NCI-H2196 (cell line): ENCODE measurements around the gene DNAH3.
"Not testable (repeated sequence)": the region's sequence is repeated elsewhere in the genome, so short reads cannot be mapped to it uniquely, and the experiment has no call there.

Source experiments
- DNase-seq: peaks from one replicate; lab custom pipeline; 2025; ENCODE audit not compliant: unreplicated experiment; lab: John Stamatoyannopoulos, UW

Gene DNAH3

DNA sequence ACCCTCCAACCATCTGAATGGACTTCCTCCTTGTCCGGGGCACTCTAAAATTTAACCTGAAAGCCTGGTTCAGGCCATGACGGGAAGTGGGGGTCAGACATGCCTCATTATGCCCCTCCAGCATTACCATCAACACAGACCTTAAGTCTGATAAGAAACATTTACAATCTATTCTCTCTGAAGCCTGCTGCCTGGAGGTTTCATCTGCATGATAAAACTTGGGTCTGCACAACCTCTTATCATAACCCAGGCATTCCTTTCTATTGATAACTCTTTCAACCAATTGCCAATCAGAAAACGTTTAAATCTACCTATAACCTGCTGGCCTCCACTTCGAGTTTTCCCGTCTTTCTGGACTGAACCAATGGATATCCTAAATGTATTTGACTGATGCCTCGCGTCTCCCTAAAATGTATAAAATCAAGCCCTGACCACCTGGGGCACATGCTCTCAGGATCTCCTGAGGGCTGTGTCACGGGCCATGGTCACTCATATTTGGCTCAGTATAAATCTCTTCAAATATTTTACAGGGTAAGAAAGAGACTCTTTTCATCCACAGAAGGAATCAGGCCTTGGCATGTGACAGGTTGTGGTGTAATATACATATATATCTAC is 204.5 kb downstream of the DNAH3 start:
- DNase-seq: no peak

DNA sequence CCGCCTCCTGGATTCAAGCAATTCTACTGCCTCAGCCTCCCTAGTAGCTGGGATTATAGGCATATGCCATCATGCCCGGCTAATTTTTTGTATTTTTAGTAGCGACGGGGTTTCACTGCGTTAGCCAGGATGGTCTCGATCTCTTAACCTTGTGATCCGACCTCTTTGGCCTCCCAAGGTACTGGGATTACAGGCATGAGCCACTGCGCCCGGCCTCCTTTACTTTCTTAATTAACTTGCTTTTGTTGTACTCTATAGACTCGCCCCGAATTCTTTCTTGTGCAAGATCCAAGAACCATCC is 205.1 kb downstream of the DNAH3 start:
- not testable (repeated sequence) for DNase-seq

DNA sequence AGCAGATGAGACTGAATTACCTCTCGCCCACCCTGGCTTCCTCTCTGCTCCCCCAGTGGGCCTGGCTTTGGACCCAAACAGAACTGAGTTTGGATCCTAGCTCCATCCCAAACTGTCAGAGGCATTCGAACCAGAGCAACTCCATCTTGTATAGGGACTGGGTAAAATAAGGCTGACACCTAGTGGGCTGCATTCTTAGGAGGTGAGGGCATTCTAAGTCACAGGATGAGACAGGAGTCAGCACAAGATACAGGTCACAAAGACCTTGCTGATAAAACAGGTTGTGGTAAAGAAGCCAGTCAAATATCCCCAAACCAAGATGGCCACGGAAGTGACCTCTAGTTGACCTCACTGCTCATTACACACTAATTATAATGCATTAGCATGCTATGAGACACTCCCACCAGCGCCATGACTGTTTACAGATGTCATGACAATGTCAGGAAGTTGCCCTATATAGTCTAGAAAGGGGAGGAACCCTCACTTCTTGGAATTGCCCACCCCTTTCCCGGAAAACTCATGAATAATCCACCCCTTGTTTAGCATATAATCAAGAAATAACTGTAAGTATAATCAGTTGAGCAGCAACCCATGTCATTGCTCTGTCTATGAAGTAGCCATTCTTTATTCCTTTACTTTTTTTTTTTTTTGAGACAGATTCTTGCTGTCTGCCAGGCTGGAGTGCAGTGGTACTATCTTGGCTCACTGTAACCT is 205.6 kb downstream of the DNAH3 start:
- no peak for DNase-seq

DNA sequence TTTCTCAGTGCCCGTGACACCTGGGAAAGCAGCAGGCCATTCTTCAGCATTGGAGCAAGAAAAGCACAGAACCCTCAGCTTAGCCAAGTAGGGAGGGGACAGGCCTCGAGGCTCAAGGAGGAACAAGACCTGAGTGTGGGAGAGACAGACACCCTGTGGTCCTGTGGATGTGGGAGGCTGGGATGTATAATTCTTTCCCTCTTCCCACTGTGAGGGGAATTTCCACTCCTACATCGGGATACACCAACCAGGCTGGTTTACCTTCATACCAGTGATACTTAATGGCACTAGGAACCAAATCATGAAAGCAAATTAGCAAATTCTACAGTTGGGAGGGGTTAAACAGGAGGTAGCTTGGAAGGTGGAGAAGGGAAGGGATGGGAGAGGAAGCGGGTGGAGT is 208.4 kb downstream of the DNAH3 start:
- no peak for DNase-seq

DNA sequence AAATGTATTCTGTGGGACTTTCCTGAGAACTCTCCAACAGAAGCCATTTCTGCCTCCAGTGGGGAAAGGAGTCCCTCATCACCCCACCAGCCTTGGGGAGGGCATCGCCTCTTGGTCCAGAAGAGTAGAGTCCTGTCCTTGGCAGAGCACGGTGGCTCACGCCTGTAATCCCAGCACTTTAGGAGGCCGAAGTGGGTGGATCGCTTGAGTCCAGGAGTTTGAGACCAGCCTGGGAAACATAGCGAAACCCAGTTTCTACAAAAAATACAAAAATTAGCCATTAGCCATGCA is 209.1 kb downstream of the DNAH3 start:
- no peak for DNase-seq

DNA sequence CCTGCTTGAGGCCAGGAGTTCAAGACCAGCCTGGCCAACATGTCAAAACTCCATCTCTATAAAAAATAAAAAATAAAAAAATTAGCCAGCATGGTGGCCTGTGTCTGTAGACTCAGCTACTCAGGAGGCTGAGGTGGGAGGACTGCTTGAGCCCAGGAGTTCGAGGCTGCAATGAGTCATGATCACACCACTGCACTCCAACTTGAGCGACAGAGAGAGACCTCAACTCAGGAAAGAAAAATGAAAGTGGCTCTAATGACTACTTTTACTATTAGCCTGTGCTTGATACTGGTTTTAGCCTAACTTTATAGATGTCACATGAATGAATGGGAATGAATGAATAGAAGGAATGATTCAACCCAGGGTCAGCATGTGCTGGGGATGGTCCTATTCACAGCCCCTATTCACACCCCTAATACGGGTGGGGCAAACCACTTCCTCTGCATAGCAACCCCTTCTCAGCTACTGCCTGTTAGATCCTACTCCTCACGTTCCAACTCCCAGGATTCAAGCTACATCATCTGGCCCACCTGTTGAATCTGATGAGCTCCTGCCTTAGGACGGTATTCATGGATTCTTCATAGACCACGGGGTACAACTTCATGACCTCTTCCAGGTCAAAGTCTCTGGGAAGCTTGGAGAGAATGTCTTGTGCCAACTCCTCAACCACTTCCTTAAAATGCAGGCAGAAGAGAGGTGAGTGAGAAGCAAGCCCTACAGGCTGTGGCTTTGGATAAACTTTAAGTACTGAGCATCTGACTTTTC is 209.6 kb downstream of the DNAH3 start:
- no peak for DNase-seq

DNA sequence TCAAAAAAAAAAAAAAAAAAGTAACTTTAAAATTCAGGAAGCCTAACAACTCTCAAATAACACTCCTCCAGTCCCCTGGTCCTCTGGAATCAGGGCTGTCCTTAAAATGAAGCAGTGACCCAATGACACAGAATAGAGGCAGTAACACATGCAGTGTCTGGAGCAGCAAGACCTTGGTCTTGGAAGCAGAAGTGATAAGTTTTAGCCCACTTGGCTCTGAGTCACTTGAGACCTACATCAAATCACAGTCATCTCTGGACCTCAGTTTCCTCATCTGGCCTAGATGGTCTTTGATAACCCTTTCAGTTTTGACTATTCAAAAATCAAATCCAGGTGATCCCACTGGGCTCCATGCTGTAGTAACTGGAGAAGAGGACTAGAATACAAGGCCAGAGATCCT is 211.0 kb downstream of the DNAH3 start:
- no peak for DNase-seq

DNA sequence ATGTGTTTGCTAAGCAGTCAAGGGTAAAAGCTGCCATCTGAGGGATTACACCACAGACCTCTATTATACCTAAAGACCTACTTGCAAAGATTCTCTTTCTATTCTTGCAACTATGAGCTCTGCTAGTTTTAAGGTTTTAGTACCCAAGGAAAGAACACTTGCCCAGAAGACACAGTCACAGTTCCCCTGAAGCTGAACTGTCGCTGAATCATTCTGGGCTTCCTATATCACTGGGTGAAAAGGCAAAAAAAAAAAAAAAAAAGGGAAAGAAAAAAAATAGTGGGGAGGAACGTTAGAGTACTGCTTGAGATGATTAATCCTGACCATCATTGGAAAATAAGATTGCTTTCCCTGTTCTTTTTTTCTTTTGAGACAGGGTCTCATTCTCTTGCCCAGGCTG is 212.2 kb downstream of the DNAH3 start:
- no peak for DNase-seq

DNA sequence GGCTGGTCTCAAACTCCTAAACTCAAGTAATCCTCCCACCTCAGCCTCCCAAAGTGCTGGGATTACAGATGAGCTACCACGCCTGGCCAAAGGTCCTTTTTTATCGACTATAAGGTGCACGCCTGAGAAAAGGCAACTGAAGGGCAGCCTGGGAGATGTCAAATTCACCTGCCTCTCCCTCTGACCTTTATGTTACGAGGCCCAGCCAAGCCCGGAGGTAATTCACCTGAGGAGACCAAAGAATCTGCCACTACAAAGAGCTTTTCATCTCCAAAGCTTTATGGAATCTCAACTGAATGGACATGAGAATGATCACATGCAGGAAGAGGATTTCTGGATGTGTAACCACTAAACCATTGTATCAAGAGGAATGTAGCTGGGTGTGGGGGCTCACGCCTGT is 212.9 kb downstream of the DNAH3 start:
- DNase-seq: no peak

DNA sequence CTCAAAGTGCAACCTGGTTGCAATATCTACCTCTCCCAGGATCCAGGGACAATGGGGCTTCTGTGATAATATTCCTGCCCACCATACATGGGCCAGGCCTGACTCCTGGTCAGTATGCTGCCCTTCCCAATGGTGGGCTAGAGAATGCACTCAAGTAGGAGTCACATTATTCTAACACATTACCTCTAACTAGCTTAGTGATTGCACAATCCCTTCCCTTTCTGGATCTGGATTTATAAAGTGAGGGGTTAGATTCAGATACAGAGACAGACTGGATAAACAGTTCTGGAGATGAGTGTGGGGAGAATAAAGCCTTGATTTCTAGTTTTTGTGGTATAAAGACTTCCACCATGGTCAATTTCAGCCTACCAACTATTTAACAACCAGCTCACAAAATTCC is 217.1 kb downstream of the DNAH3 start:
- DNase-seq: no peak

DNA sequence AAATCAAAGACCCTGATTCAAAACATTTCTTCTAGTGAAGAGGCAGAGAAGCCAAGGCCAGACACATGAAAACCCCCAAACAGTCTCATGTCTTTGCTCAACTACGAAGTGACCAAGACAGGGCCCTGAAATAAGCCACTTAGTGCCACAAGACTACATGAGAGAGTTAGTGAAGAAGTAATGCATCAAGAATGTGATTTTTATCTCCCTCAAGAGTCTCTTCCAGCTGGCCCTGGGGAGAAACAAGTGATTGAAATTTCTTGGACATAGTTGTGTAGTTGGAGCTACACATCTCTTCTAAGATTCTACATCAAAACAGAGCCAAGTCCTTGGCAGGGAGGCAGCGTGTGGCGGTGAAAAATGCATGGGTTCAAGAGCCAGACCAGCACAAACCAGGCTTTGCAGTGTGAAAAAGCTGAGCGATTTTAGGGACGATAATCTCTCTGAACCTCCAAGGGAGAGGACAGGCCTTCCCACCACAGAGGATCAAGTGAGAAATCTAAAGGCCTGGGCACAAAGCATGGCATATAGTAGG is 219.5 kb downstream of the DNAH3 start:
- no peak for DNase-seq

DNA sequence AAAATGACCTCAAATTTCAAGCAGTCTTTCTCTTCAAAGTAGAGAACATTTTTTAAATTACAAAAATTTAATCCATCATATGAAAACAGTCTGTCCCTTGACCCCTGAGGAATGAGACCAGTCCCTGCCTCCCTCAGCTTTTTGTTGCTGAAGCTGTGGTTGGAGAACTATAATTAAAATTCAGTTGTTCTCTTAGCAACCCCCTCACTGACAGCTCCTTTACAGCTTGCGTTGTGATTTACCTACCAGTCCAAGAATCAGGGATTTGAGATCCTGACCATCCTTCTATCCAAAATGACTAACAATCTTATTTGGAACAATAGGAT is 220.3 kb downstream of the DNAH3 start:
- DNase-seq: no peak

DNA sequence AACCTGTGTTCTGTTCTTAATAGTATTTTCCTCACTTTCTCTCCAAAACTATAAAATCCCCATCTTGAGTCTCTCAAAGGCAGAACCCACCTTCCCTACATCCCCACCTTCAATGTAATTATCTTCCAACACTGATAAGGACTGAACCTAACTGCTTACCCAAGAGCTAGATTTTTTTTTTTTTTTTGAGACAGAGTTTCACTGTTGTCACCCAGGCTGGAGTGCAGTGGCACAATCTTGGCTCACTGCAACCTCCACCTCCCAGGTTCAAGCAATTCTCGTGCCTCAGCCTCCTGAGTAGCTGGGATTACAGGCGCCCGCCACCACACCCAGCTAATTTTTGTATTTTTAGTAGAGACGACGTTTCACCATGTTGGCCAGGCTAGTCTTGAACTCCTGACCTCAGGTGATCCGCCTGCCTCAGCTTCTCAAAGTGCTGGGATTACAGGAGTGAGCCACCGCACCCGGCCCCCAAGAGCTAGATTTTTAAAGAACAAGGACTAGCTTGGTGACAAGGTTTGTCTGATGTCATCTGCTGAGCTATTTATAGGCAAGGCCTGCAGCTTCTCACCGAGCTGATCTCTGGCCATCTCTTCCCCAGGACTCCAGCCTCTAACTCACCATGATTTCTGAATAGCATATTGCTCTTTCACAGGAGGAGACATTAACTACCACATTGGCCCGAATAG is 220.8 kb downstream of the DNAH3 start:
- DNase-seq: not testable (repeated sequence)

DNA sequence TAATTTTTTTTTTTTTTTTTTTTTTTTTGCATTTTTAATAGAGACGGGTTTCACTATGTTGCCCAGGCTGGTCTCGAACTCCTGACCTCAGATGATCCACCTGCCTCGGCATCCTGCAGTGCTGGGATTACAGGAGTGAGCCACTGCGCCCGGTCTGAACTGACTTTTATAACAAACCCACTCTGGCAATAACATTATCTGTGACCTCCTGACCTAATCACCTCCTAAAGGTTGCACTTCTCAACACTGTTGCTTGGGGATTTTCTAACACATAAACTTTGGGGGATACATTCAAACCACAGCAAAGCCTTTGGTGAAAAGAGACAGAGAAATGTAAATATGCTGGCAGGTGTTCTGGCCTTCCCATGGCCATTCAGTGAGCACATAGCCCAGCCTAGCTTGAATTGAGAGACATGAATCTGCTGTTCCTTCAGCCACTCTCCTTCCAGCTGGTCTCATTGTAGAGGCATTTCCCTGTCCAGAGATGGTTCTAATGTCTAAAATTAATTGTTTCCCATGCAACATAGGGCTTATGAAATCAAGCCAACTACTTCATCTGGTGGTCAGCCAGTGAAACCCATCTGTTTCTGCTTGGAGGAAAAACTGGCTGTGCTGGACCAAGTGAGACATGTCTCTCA is 221.8 kb downstream of the DNAH3 start:
- DNase-seq: no peak

DNA sequence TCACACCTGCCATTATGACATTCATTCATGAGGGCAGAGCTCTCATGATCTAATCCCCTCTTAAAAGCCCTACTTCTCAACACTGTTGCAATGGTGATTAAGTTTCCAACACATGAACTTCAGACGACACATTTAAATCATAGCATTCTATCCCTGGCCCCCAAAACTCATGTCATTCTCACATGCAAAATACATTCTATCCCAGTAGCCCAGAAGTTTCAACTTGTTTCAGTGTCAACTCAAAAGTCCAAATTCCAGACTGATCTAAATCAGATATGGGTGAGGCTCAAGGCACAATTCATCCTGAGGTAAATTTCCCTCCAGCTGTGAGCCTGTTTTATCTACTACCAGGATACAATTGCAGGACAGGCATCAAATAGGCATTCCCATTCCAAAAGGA is 224.9 kb downstream of the DNAH3 start:
- no peak for DNase-seq

DNA sequence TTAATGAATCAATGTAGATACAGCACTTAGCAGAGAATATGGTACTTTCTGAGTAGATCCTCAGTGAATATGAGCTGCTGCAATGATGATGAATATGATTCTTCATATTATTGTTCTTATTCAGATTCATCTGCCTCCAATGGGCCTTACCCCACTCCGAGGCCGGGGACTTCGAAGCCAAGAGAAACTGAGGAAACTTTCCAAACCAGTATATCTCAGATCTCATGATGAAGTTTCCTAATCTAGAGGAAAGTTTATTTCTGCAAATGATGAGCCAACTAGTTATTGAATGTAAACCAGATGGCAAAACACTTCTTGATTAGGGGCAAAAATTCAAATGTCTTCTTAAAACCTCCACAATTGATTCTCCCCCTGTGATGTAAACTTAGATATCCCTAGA is 226.8 kb downstream of the DNAH3 start:
- DNase-seq: no peak

DNA sequence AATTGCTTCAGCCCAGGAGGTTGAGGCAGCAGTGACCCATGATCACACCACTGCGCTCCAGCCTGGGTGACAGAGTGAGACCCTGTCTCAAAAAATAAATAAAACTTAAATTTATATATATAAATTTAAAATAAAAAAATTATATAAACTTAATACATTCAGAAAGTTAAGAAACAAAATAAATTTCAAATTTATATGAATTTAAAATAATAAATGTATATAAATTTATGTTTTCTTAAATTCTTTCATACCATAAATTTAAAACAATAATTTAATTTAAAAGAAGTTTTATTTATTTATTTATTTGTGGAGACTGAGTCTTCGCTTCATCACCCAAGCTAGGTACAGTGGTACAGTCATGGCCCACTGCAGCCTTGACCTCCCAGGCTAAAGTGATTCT is 229.8 kb downstream of the DNAH3 start:
- DNase-seq: no peak

DNA sequence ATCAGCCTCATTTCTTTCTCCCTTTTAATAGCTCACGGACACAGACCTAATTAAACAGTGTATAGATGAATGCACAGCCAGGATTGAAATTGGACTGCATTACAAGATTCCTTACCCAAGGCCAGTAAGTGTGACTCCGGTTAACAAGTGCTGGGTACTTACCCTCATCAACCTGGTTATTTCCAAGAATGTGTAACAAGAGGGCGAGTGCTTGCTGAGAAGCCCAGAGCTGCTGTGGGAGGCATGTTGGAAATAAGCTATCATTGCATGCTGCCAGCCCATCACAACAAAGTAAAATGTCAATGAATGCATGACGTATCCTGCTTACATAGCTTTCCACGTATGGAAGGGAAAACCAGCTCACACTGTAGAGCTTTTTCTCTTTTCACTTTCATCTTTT is 230.6 kb downstream of the DNAH3 start:
- DNase-seq: no peak

DNA sequence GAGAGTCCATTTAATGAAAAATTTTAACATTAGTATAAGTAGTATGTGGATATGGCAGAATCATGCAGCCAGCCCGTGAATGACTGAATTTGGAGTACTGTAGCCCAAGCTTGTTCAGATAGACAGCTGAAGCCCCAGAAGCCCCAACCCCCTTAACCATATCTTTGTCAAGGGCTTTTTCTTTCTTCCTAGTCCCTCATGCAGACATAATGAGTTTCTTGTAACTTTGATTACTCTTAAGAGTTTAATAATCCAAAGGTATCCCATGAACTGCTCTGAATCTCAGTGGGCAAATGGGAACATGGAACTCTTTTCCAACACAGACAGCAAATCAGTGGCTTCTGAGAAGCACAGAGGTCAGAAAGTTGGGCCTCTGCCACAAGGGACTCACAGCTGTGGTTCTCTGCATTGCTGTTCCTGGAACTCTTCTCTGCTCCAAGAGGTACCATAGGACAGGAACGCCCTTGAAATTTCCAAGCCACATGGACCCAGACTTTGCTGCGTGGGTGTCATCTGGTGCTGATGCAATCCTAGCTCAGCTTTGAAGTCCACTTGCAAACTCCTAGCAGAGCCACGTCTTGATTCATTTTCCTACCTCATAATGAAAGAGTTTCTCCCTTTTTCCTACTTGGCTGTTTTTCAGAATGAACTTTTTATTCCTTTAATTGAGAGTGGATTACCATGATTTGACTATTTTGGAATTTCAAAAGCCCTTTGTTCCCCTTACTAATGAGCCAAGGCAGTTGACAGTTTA is 232.0 kb downstream of the DNAH3 start:
- no peak for DNase-seq

DNA sequence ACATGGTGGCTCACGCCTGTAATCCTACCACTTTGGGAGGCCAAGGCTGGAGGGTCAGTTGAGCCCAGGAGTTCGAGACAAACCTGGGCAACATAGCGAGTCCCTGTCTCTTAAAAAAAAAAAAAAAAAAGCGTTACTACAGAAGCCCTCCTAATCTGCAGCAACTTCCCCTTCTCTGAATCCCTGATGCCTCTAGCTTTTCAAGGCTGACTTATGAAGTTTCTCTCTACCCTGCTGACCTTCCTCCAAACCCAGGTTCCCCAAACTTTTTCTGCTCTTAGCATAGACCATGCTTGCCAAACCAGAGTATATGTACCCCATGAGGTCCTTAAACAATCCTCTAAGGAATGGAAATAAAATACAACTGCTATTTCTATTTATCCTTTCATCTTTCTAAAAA is 233.7 kb downstream of the DNAH3 start:
- DNase-seq: no peak

DNA sequence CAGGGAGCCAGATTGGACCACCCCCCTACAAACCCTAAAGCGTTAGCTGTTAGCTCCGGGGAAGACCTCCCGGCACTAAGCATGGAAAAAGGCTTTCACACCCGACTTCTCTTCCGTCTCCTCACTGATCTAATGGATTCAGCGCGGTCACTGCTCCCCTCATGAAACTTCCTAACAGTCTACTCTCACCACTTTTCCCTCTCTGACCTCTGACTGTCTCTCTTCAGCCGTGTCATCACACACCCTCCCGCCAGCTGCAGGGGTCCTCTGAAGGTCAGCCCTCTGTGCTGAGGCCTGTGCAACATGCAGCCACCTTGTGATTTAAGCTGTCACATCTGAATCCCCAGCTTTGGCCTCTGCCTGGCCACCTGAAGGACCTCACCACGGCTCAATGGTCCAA is 234.4 kb downstream of the DNAH3 start:
- DNase-seq: no peak
